Gastroesophageal sphincter (tissue), 3 donors: ENCODE measurements around the gene RIC8A.
A peak's percentile ranks its signal among the peaks of the same experiment; 100 is the strongest.
"Not testable (repeated sequence)": the region's sequence is repeated elsewhere in the genome, so short reads cannot be mapped to it uniquely, and the experiment has no call there.

Experiments
- EP300 ChIP-seq: sonication (generic); formaldehyde crosslinking; IDR thresholded peaks from one replicate; pipeline ENCODE4 v1.6.1; 2017; ENCODE audit warnings: antibody characterized with exemption, mild to moderate bottlenecking
- POLR2A ChIP-seq, 2 donors: fragments of 450-650 bp; IDR thresholded peaks; one replicate each; pipeline ENCODE4 v1.6.1; 2017; ENCODE audit warnings: antibody characterized with exemption in 2 of 2, mild to moderate bottlenecking in 2 of 2, moderate library complexity in 1 of 2
- POLR2AphosphoS5 ChIP-seq: sonication (generic); formaldehyde crosslinking; IDR thresholded peaks from one replicate; pipeline ENCODE4 v1.6.1; 2017; ENCODE audit warnings: antibody characterized with exemption
- TF ChIP-seq, protein P1 (sequence below), 4 experiments: fragments of 200-600 bp in 2 of 4; fragments of 450-650 bp in 2 of 4; sonication (generic) in 1 of 4; IDR thresholded peaks; one replicate each; pipeline ENCODE4 v1.5.1; 2017 to 2019; ENCODE audit warnings: antibody characterized with exemption in 4 of 4, mild to moderate bottlenecking in 2 of 4, moderate library complexity in 2 of 4

GRCh38 chr11:191490-192478 lies 15.7 kb upstream of the RIC8A start:
- not testable (repeated sequence) for TF ChIP-seq POLR2AphosphoS5; POLR2A (IDR thresholded peaks at IDR 0.05); EP300
- TF ChIP-seq, protein P1, sequence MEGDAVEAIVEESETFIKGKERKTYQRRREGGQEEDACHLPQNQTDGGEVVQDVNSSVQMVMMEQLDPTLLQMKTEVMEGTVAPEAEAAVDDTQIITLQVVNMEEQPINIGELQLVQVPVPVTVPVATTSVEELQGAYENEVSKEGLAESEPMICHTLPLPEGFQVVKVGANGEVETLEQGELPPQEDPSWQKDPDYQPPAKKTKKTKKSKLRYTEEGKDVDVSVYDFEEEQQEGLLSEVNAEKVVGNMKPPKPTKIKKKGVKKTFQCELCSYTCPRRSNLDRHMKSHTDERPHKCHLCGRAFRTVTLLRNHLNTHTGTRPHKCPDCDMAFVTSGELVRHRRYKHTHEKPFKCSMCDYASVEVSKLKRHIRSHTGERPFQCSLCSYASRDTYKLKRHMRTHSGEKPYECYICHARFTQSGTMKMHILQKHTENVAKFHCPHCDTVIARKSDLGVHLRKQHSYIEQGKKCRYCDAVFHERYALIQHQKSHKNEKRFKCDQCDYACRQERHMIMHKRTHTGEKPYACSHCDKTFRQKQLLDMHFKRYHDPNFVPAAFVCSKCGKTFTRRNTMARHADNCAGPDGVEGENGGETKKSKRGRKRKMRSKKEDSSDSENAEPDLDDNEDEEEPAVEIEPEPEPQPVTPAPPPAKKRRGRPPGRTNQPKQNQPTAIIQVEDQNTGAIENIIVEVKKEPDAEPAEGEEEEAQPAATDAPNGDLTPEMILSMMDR (IDR thresholded peaks at IDR 0.05): peak in 2 of 4 experiments; percentile 26 to 56
